ENCODE data around the gene LRP4.

GRCh38 chr11:46845440-46845739 lies 73.0 kb downstream of the LRP4 start:
- no peak for TF ChIP-seq EZH2 (IDR thresholded peaks at IDR 0.05; ENCODE audit: borderline replicate concordance, low read length)
- TF ChIP-seq CTCF (conservative IDR thresholded peaks at IDR 0.05 in 1 of 2, IDR thresholded peaks at IDR 0.05 in 1 of 2; ENCODE audit: extremely low read depth in 1 of 2, insufficient read depth in 1 of 2, low read depth in 1 of 2, low read length in 2 of 2), result no peak
